ENCODE results near the gene HOXA1.

HOXA1 gene

DNA sequence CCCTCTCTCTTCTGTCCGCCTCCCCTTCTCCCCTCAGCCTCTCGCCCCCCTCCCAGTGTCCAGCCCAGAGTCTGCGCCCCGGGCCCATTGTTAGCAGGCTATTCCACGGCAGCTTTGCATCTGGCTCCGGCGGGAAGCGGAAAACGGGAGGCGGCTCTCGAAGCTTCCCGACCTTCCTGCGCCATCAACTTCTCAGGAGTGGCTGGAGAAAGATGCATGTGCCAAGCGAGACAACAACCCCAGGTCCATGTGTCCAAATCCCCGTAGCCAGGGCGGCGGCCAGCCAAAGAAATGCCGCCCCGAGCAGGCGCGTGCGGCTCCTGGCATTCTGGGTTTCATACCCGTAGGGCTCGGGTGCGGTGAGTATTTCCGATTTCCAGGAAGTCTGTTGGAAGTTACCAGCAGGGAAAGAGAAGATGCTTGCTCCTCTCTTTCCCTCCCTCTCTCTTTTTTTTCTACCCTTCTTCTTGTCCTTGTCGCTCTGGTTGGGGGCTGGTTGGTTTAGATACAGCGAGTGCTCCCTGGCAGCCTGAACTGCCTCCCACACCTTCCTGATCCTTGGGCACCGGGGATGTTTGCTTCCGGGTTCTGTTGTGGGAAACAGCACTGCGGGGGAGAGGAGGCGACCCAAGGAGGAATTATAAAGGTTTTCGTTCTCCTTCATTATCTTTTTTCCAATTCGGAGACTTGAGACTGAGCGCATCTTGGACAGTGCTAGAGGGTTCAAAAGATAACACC lies 7.9 kb upstream of the HOXA1 start:
- DNase-seq = no peak

DNA sequence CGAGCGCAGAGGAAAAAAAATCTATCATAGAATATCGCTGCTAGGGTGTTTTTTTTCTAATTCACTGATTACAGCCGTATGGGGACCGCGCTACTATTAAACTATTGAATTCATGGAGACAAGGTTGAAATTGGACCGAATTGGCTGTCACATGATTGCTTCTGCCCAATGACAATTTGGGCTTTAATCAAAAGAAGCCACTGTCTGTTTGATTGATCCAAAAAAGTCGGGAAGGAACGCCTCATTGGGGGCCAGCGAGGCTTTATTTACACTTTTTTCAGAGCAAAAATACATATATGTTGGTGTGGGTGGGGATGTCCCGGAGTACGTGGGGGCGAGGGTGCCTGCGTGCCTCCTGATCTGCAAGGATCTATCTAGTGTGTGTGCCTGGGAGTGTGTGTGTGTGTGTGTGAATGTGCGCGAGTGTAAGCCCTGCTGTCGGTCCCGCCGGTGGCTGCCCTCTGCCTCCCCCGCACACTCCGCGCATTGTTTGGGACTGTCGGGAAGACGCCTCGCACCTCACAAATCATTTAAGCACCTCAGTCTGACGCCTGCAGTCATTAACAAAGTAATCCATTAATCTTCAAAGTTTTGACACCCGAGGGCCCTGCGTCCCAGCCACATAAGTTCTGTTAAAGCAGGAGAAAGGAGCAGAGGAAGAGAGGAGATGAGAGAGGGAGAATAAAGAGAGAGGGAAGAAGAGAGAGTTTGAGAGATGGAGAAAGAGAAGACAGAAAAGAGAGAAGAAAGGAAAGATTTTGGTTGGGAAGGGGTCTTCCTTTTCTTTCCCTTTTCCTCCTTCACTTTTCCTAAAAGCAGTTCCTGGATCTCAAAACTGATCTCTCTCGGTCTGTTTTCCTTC lies 7.0 kb upstream of the HOXA1 start, which contains the start of gene HOXA2:
Gene HOXA2 (minus strand): TSS at position 103 of the 862 bp plus-strand sequence. CDS start 183 bp downstream, outside the sequence.
- DNase-seq = no peak

DNA sequence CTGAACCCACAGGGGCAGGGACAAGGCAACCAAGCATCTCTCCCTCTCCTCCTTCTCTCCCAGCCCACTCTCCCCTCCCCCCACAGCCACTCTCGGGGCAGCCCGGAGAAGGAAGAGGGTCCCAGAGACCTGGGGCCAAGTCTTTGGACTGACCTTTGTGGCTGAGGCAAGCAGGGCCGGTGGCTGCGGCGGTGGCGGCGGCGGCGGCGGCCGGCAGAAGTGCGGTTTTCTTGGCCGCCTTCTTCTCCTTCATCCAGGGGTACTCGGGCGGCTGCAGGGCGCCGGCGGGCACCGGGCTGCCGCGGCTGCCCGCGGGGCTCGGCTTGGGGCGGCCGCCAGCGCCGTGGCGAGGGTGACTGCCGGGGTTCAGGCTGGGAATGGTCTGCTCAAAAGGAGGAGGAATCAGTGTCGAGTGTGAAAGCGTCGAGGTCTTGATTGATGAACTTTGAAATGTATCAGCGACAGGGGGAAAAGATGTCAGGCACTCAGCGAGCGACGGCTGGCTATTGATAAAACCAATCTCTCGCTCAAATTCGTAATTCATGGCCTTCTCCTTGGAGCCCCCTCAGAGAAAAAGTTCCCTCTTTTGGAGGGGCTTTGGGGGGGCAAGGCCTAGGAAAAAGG lies 6.3 kb upstream of the HOXA1 start:
- DNase-seq = no peak

DNA sequence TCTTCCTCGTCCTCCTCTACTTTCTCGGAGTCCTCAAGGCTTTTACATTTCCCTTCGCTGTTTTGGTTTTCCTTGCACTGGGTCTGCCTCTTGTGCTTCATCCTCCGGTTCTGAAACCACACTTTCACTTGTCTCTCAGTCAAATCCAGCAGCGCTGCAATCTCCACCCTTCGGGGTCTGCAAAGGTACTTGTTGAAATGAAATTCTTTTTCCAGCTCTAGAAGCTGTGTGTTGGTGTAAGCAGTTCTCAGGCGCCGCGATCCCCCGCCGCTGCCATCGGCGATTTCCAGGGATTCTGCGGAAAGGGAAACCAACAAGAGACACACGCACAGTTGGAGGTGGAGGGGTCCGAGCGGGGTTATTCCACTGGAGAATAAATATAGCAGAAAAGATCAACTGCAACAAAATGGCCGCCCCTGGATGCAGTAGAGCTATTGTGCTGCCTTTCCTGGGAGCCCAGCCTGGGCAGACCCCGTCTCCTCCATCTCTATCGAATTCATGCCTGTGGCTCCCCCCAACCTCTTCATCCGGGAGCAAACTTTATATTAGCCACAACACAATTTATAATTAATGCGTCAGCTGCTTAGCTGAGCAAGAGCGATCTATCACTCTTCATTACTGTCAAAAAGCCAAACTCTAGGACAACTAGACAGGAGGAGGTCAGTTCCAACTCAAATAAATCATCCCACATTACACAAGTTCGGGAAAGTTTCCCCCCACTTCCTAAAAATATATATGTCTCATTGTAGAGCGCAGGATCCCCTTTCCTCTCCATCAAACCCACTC lies 5.6 kb upstream of the HOXA1 start:
- no peak for DNase-seq

DNA sequence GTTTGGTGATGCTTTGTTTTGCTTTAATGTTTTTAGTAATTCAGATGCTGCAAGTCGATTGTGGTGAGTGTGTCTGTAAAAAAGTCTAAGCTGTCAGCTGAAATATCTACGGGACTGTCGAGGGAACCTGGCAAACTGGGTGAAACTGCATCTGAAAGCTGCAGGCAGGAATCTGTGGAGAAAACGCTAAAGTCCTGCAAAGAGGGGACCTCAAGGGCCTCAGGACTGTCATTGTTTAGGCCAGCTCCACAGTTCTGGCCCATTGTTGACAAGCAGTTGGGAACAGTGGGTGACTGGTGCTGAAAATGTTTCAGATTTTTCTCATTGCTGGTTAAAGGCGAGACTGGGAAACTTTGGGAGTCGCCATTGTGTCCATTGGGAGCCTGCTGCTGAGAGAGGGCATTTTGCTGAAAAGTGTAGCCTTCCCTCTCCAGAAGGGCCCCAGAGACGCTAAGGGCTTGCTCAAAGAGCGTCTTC lies 4.9 kb upstream of the HOXA1 start:
- DNase-seq = no peak

DNA sequence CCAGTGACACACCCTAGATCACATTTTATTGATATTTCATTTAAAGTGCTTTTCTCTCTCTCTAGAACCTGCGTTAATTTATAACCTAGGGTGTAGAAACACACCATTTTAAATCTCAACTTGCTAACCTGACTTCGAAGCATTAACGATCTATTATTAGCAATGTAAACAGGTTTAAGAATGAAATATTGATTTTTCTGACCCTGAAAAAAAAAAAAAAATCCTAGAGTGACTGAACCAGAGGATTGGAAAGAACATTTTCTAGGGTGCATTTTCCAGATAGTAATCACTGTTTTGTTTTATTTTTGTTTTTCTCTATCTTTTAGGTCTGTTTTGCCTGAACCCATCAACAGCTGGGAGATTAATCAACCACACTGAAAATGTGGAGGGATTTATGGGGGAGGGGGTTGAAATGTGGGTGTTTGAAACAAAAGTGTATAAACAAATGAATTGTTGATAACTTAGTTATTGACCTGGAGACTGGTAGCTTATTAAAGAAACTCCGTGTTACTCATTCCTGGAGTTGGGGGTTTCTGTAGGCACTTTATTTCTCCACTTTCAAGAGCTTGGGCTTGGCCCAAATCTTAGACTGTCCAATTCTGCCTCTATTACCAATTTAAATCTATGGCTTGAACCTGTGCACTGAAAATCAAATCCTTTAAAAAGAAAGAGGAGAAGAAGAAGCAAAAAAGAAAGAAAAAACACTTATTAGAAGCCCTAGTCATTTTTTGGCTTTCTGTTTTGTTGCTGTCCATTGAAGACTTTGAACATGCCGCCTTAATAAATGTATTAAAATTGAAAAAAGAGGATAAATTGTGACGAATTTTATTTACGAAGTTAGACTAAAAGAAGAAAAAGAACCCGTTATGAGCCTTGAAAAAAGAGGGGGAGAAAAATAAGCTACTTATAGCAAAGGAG lies 3.9 kb upstream of the HOXA1 start:
- no peak for DNase-seq

DNA sequence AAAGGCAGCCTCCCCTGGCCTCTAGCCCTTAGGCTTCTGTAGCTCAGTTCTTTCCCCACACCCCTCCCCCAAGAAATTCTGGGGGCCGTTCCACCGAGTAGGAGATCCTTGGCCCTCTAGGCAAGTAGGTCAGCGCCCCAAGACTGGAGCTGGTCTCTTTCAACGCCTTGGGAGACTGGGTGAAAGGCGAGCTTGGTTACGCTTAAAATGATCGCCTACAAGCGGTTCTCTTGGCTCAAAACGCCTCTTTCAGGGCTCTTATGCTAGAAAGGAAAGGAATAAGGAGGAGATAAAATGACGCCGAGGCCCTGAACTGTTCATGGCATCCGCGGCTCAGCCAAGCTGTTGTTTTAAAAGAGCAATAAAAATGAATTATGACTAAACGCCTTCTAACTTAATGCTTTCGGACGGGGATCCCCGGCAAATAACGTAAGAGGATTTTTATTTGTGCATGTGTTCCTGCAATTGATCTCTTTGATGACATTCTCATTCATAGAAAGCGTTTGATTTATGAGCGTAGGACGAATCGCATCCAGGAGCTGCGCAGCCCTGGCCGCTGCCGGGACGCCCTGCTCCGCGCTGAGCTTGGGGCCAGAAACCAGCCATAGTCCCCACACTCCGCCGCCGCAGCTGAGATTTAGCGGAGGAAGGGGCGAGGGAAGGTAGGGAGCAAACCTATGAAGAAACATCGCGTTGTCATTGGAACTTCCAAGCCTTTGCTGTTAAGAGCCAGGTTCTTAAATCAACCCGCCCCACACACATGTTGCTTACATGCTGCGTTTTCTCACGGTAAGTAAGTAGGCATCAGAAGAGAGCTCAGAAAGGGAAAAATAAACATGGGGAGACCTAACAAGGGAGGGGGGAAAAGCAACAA lies 3.0 kb upstream of the HOXA1 start:
- no peak for DNase-seq

DNA sequence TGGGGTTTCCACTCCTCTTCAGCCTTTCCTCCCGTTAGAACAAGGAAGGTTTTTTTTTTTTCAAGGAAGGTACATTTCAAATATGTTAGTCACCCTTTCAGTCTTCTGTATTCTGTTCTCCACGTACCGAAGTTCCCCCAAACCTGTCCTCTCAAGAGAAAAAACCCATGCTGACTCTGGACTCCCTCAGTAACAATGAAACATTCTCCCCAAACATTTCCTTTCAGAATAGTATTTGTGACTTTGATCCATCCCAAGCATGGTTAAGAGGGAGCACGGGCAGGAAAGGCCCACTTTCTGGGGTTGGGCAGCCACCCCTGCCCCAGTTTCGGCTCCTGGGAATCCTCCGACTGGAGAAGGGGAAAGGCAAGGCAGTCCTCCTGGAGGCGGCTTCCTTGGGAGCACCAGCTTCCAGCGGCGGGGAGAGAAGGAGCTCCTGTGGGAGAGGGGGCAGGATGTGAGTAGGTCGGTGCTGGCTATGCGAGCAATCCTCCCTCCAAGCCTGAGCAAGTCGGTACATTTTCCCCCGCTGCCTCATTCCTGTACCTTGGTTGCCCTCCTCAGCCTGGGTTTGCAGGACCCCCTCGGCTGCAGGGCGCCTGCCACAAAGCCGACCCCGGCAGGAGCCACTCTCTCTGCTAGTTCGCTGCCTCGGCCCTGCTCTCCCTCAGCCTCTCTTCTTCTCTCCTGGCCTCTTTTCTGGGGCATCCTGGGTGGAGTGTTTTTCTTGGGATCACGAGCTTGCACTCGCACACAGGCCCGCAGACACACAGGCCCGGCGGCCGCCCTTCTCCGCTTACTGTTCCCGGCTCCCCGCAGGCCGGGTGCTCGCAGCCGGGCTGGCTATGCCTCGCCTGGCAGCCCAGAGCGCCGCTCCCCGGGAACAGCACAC lies 2.1 kb upstream of the HOXA1 start:
- DNase-seq = no peak

DNA sequence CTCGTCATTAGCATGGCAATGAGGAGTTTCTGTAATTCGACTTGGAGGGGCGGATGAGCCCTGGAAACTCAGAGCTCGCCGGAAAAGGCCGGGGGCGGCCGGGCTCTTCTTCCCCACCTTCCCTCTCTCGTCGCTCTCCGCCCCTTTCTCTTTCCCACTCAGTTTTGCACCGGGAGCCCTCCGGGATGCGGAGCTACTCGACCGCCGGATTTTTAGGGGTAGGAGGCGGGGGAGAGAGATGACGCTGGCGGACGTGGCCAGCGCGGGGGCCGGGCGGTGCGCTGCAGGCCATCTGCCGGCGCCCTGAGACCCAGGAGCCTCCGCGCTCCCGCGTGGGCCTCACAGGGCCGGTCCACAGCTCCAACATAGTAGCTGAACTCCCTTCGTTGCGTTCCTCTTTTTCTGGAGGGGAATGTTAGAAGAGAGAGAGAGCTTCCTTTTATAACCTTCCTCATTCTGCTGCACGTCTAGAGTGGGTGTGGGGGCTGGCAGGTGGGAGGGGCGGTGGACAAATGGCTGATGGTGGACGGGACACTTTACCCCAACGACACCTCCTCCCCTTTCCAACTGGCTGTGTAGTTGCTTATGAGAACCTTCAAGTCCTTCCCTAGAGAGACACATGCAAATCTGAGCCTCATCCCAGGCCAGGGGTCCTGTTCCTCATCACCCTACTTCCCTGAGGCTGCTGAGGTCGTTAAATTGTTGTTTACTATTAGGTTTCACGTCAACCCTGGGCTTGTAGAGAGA lies 1.1 kb upstream of the HOXA1 start:
- no peak for DNase-seq

DNA sequence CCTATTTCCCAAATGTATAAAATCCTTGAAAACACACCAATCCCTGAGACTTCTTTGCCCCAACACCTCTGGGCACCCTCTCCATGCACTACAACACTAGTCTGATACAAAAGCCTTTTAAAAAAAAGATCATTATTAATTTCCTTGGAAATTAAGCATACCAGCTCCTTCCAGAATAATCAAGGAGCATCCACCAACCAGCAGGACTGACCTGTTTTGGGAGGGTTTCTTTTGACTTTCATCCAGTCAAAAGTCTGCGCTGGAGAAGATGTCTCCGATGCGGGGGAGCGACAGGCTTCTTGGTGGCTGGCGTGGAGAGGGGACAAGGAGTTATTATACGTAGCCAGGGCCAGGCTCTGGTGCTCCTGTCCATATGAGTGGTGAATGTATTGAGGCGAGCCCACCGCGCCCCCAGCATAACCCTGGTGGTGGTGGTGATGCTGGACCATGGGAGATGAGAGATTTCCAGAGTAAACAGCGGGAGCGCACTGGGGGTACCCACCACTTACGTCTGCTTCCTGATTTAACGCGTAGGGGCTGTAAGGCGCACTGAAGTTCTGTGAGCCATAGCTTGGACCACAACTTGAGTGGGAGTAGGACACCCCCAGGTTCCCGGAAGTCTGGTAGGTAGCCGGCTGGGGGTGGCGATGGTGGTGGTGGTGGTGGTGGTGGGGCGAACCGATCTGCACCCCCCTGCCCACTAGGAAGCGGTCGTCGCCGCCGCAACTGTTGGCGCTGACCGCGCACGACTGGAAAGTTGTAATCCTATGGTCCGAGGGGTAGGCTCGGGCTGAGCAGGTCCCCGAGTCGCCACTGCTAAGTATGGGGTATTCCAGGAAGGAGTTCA lies 527 bp downstream of the HOXA1 start:
- DNase-seq = no peak

DNA sequence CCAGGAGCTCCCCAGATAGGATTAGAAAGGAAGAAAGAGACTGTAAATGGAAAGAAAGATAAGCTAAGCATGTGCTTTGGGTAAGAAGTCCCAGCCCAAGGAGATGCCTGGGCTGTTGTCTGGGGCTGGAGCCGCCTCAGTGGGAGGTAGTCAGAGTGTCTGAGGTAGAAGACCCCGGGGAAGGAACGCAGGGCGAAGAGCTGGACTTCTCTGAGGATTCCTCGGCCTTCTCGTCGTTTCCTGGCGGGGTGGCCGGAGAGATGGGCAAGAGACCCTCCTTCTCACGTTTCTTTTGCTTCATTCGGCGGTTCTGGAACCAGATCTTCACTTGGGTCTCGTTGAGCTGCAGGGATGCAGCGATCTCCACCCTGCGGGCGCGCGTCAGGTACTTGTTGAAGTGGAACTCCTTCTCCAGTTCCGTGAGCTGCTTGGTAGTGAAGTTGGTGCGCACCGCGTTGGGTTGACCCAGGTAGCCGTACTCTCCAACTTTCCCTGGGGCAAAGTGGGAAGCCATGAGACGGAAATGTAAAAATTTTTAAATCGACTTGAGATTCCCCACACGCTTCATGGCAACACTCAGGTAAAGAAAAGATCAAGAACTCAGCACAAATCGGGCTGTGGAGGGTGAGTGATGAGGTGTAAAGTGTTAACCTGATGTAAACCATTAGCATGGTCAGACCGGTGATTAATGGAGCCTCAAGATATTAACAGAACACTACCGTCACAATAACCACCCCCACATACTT lies 1.3 kb downstream of the HOXA1 start:
- no peak for DNase-seq

DNA sequence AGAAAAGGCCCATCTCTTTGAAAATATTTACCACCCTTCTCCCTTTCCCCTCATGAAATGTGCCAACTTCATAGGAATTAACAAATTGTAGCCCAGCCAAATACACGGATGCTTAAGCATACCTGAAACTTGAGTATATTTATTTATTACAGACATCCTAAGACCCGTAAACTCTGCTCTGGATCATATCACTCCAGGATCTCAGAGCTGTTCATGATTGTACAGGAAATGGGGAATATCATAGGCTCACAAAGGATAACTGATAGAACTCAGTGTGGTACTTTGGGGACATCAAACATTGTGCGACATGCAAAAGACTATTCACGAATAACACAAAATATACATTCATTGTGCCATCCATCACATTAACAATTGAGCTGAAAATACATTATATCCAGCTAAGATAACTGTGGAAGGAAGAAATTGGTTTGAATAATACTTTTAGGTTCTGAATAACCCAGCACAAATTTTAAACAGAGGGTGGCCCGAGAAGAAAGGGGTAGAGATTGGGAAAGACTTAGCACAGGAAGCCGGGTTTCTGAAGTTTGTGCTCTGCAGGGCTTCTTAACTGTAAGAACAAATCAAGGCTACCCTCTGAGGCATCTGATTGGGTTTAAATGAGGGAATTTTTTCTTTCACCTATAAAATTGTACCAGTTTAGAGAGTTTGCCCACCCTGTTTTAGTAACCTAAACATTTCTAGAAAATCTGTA lies 2.5 kb downstream of the HOXA1 start:
- DNase-seq = no peak

DNA sequence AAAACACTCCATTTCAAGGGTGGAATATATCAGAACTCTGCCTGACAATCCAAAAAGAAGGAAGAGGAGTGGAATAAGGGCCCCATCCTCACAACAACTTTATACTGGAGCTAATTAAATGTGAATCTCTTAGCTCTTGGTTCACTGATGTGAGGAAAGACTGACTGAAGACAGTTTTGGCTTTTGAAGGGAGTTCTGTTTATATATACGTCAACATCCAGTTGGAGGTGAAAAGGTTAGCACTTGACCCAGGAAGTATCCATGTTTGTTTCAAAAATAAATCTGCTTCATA lies 3.0 kb downstream of the HOXA1 start:
- no peak for DNase-seq

DNA sequence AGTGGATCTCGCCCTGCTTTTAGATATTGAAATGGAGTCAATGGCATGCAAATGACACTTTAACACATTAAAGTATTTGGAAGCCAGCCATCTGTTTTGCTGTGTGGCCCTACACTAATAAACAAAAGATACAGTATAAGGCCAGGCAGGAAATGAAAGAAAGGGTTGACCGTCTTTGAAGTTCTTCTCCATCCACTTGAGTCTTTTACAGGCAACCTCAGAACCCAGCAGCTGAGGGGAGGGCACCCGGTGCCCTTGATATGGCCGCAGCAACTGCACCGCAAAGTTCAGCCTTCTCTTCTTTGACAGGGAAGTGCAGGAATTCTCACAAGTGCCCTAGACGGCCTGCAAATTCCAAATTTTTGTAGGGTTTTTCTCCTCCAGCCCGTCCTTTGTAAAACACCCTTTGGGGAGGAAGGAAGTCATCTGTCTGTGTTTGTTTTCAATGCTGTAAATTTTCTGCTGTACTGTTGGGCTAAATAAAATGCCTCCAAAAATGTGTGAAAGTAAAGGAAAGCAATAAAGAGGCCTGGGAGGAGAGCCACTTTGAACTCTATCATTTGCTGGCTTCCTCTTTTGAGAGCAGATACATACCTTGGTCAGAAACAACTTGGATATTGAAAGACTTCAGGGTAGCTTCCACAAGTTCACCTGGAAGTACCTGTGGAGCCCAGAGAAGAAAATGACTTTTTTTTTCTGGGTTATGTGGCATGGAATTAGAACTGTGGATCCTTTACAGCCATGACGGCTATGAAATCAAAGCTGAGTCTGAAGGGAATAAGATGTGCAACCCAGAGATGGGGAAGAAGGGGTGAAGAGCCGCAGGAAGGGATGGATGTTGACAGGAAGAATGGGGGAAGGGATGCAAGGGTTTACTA lies 3.6 kb downstream of the HOXA1 start:
- no peak for DNase-seq

DNA sequence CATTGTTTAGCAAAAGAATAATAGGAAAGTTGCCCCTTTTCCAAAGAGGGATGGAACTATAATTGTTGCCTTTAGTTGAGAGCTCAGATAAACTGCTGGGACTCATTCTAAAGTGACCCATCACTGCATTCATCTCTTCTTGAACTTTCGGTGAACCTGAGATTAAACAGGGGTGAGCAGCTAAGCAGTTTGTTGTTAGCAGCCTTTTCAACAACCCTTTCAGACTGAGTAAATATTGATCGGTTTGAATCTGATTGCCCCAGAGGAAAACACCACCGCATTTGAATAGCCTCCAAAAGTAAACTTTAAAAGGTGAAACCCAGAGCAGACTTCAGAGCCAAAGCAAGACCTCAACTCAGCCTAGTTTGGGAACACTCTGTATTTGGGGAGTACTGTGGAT lies 4.7 kb downstream of the HOXA1 start:
- no peak for DNase-seq

All from NCI-H526 treated with DMSO at 0.1 percent for 48 hours (cell line).